Vagina (tissue), 2 donors: ENCODE data around the gene GPR158. TPM values are rescaled to one million over a fixed set of nuclear protein-coding genes. Genes with fewer than 3 reads are reported as not detected.

Source experiments
- DNase-seq, 2 donors: peaks; one replicate each; pipeline ENCODE4 v3.0.0-alpha.2; 2017; ENCODE audit errors: extremely low spot score in 2 of 2
- H3K27ac ChIP-seq: fragments of 200-600 bp; sonication (generic); one replicate; pipeline ENCODE4 v1.5.1; 2019
- H3K27me3 ChIP-seq: fragments of 200-600 bp; sonication (generic); one replicate; pipeline ENCODE4 v1.5.1; 2019
- H3K36me3 ChIP-seq, 2 donors: fragments of 200-600 bp; sonication (generic); one replicate each; pipeline ENCODE4 v1.5.1; 2017 to 2019
- H3K4me1 ChIP-seq: fragments of 200-600 bp; sonication (generic); one replicate; pipeline ENCODE4 v1.5.1; 2019
- H3K4me3 ChIP-seq, 2 donors: fragments of 200-600 bp; sonication (generic); 1 replicate in 1 of 2; 2 replicates in 1 of 2; pipeline ENCODE4 v1.5.1; 2016 to 2019
- H3K9me3 ChIP-seq: fragments of 200-600 bp; sonication (generic); one replicate; pipeline ENCODE4 v1.5.1; 2019
- CTCF ChIP-seq, 3 experiments: fragments of 450-650 bp in 2 of 3; fragments of 200-600 bp in 1 of 3; sonication (generic) in 1 of 3; IDR thresholded peaks; one replicate each; pipeline ENCODE4 v1.5.1; 2017 to 2019; ENCODE audit warnings: antibody characterized with exemption in 3 of 3, mild to moderate bottlenecking in 2 of 3, moderate library complexity in 2 of 3
- POLR2A ChIP-seq, 2 donors: fragments of 450-650 bp; IDR thresholded peaks; one replicate each; pipeline ENCODE4 v1.6.1; 2017; ENCODE audit warnings: antibody characterized with exemption in 2 of 2, mild to moderate bottlenecking in 2 of 2, moderate library complexity in 2 of 2
- POLR2AphosphoS5 ChIP-seq, 2 donors: sonication (generic); formaldehyde crosslinking; IDR thresholded peaks; one replicate each; pipeline ENCODE4 v1.9.0; 2017; ENCODE audit warnings: antibody characterized with exemption in 2 of 2, mild to moderate bottlenecking in 2 of 2, low read depth in 1 of 2; ENCODE audit not compliant: insufficient read depth in 1 of 2
- intact Hi-C: fragments of 100-400 bp; cut with DNase I; formaldehyde crosslinking; loops from one replicate; pipeline ENCODE4 v1.15.1; 2023
- total RNA-seq: library from RNA; depleted of rRNA; stranded (reverse); fragments of >200 nt; gene quantifications from one replicate; pipeline ENCODE4 v1.2.3, GENCODE V29; 2016

GPR158 gene
- total RNA-seq, 1 donor from 2014 or later = 0.49 TPM

- Histone ChIP-seq H3K4me3 (no peak overlapping the region), H3K27me3 (no peaks in the 10 kb centered on the region), H3K9me3 (no peaks in the 10 kb centered on the region), H3K36me3 (no peaks in the 10 kb centered on the region), H3K27ac (no peak overlapping the region), H3K4me1 (no peaks in the 10 kb centered on the region)
- TF ChIP-seq POLR2AphosphoS5 (IDR thresholded peaks at IDR 0.05; ENCODE audit: insufficient read depth in 1 of 2, low read depth in 1 of 2) (no peak), POLR2A (IDR thresholded peaks at IDR 0.05) (no peak), CTCF (IDR thresholded peaks at IDR 0.05) (no peak)
- DNase-seq = no peak
- intact Hi-C loops = no loop called here
Observed at GRCh38 chr10:25492680-25493079, 317.9 kb downstream of the GPR158 start.

DNA sequence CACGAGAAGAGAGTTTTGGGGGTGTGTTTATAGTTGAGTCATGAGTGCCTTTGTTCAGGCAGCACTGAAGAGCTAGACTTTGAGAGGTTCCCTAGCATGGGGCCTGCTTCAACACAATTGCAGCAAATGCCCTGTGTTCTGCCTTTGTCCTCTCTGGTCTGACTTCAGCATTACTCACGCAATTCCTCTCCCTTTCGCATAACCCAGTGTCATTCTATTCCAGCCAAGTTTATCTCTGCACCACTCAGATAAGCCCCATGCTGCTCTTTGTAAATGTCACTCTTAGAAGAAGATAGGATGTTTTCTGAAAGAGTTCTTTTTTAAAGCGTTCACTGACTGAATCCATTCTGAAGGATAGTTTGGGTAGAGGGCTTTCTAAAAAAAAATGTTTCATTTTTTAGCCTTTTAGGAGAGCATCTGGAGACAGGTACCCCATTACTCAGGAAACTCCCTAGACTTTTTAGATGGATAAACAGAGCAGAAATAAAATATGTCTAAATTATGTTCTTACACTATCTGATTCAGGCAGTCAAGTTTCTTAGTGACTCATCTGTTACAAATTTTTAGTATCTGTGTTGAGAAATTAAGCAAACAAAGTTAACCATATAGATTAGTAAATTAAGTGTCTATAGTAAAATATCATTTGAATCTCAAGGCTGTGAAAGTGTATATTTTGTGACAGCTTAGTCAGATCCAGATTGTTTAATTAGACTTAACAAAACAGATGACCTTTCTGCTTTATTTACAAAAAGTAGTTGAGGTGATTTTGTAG, 318.5 kb downstream of the GPR158 start:
- Histone ChIP-seq H3K9me3 (no peaks in the 10 kb centered on the region), H3K4me1 (no peaks in the 10 kb centered on the region), H3K27ac (no peak overlapping the region), H3K36me3 (no peaks in the 10 kb centered on the region), H3K4me3 (no peak overlapping the region), H3K27me3 (no peaks in the 10 kb centered on the region)
- intact Hi-C loops = no loop called here
- DNase-seq = no peak
- TF ChIP-seq POLR2AphosphoS5 (IDR thresholded peaks at IDR 0.05; ENCODE audit: insufficient read depth in 1 of 2, low read depth in 1 of 2) (no peak), CTCF (IDR thresholded peaks at IDR 0.05) (no peak), POLR2A (IDR thresholded peaks at IDR 0.05) (no peak)

- Histone ChIP-seq H3K9me3 (no peaks in the 10 kb centered on the region), H3K4me3 (no peak overlapping the region), H3K4me1 (no peaks in the 10 kb centered on the region), H3K36me3 (no peaks in the 10 kb centered on the region), H3K27ac (no peak overlapping the region), H3K27me3 (no peaks in the 10 kb centered on the region)
- DNase-seq = no peak
- TF ChIP-seq POLR2AphosphoS5 (IDR thresholded peaks at IDR 0.05; ENCODE audit: insufficient read depth in 1 of 2, low read depth in 1 of 2) = no peak
- TF ChIP-seq CTCF (IDR thresholded peaks at IDR 0.05) = no peak
- TF ChIP-seq POLR2A (IDR thresholded peaks at IDR 0.05) = no peak
- intact Hi-C loops = no loop called here
Observed at GRCh38 chr10:25497246-25497645, 322.4 kb downstream of the GPR158 start.

DNA sequence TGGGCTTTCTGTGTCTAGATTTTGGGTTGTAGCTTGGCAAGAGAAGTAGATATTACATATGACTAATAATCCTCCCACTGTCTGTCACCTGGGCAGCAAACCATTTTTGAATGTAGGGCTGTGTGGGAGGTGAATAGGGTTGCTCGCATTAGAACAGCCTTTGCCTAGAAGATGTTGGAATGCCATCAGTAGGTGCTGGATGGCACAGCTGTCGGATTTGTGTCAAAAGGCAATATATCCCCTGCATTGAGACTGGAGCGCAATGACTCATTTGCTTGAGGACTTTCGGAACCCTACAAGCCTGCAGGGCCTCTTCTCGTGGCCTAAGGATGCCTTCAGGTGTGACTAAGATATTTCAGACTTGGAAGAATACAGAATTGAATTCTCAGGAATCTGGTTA, 323.8 kb downstream of the GPR158 start:
- Histone ChIP-seq H3K4me3 (no peak overlapping the region), H3K27ac (no peak overlapping the region), H3K36me3 (no peaks in the 10 kb centered on the region), H3K9me3 (no peaks in the 10 kb centered on the region), H3K4me1 (no peaks in the 10 kb centered on the region), H3K27me3 (no peaks in the 10 kb centered on the region)
- TF ChIP-seq POLR2AphosphoS5 (IDR thresholded peaks at IDR 0.05; ENCODE audit: insufficient read depth in 1 of 2, low read depth in 1 of 2) (no peak), POLR2A (IDR thresholded peaks at IDR 0.05) (no peak), CTCF (IDR thresholded peaks at IDR 0.05) (no peak)
- intact Hi-C loops = no loop called here
- DNase-seq = no peak

GRCh38 chr10:25501912-25502311, 327.1 kb downstream of the GPR158 start:
- Histone ChIP-seq H3K4me3 (no peak overlapping the region), H3K27ac (no peak overlapping the region), H3K27me3 (no peaks in the 10 kb centered on the region), H3K4me1 (no peaks in the 10 kb centered on the region), H3K9me3 (no peaks in the 10 kb centered on the region), H3K36me3 (no peaks in the 10 kb centered on the region)
- intact Hi-C loops = no loop called here
- no peak for TF ChIP-seq POLR2AphosphoS5 (IDR thresholded peaks at IDR 0.05; ENCODE audit: insufficient read depth in 1 of 2, low read depth in 1 of 2)
- no peak for DNase-seq
